ENCODE measurements around the gene DCLK1.
"Not testable (repeated sequence)": the region's sequence is repeated elsewhere in the genome, so short reads cannot be mapped to it uniquely, and the experiment has no call there.

Gene DCLK1

GRCh38 chr13:36131931-36132297 is 732 bp upstream of the DCLK1 start:
- DNase-seq (ENCODE audit: low read depth): peak; percentile 15

- DNase-seq (ENCODE audit: low read depth): no peak
Measured at GRCh38 chr13:36130552-36131221, 495 bp downstream of the DCLK1 start.

- no peak for DNase-seq (ENCODE audit: low read depth)
Measured at GRCh38 chr13:36130193-36130551, 1.0 kb downstream of the DCLK1 start.

GRCh38 chr13:36129539-36129938 is 1.6 kb downstream of the DCLK1 start:
- no peak for DNase-seq (ENCODE audit: low read depth)

GRCh38 chr13:36126491-36126890 is 4.7 kb downstream of the DCLK1 start:
- DNase-seq (ENCODE audit: low read depth): no peak

GRCh38 chr13:36125841-36126240 is 5.3 kb downstream of the DCLK1 start:
- no peak for DNase-seq (ENCODE audit: low read depth)

GRCh38 chr13:36124236-36124822 is 6.9 kb downstream of the DCLK1 start:
- DNase-seq (ENCODE audit: low read depth): peak; percentile 72

- no peak for DNase-seq (ENCODE audit: low read depth)
Measured at GRCh38 chr13:36115306-36115705, 15.9 kb downstream of the DCLK1 start.

- no peak for DNase-seq (ENCODE audit: low read depth)
Measured at GRCh38 chr13:36114233-36114632, 16.9 kb downstream of the DCLK1 start.

GRCh38 chr13:36108954-36109353 is 22.2 kb downstream of the DCLK1 start:
- DNase-seq (ENCODE audit: low read depth): no peak

- no peak for DNase-seq (ENCODE audit: low read depth)
Measured at GRCh38 chr13:36108342-36108741, 22.8 kb downstream of the DCLK1 start.

GRCh38 chr13:36107521-36107920 is 23.7 kb downstream of the DCLK1 start:
- no peak for DNase-seq (ENCODE audit: low read depth)

GRCh38 chr13:36105726-36106125 is 25.5 kb downstream of the DCLK1 start:
- no peak for DNase-seq (ENCODE audit: low read depth)

- no peak for DNase-seq (ENCODE audit: low read depth)
Measured at GRCh38 chr13:36102721-36103120, 28.5 kb downstream of the DCLK1 start.

GRCh38 chr13:36101907-36102306 is 29.3 kb downstream of the DCLK1 start:
- DNase-seq (ENCODE audit: low read depth): not testable (repeated sequence)

- no peak for DNase-seq (ENCODE audit: low read depth)
Measured at GRCh38 chr13:36101157-36101556, 30.0 kb downstream of the DCLK1 start.

- DNase-seq (ENCODE audit: low read depth): no peak
Measured at GRCh38 chr13:36098080-36098479, 33.1 kb downstream of the DCLK1 start.

- peak; percentile 9 for DNase-seq (ENCODE audit: low read depth)
Measured at GRCh38 chr13:36096461-36097416, 34.4 kb downstream of the DCLK1 start.

GRCh38 chr13:36094478-36094877 is 36.7 kb downstream of the DCLK1 start:
- no peak for DNase-seq (ENCODE audit: low read depth)

GRCh38 chr13:36090592-36090991 is 40.6 kb downstream of the DCLK1 start:
- no peak for DNase-seq (ENCODE audit: low read depth)

- no peak for DNase-seq (ENCODE audit: low read depth)
Measured at GRCh38 chr13:36089130-36089647, 42.0 kb downstream of the DCLK1 start.

- no peak for DNase-seq (ENCODE audit: low read depth)
Measured at GRCh38 chr13:36088463-36088862, 42.7 kb downstream of the DCLK1 start.

GRCh38 chr13:36088001-36088400 is 43.2 kb downstream of the DCLK1 start:
- DNase-seq (ENCODE audit: low read depth): no peak

All from fibroblast of gingiva (primary cell).